Heart left ventricle (tissue), 16 donors: ENCODE measurements around the gene NBAS. TPM values are rescaled to one million over a fixed set of nuclear protein-coding genes. Genes with fewer than 3 reads are reported as not detected.

Experiments
- ATAC-seq, 4 donors: fragments of 200-7000 bp; cut with Tn5 transposase; one replicate each; pipeline ENCODE4 v1.9.1; 2020 to 2022; ENCODE audit warnings: moderate library complexity in 4 of 4, mild to moderate bottlenecking in 3 of 4, moderate number of reproducible peaks in 1 of 4
- DNase-seq, 5 donors: peaks; one replicate each; pipeline ENCODE4 v3.0.0-alpha.2; 2020
- H3K27ac ChIP-seq, 12 donors: fragments of 200-600 bp; sonication (generic) in 4 of 12; one replicate each; pipeline versions ENCODE4 v1.5.0 to v1.8.0; 2016 to 2022; ENCODE audit warnings: mild to moderate bottlenecking in 2 of 12
- H3K27me3 ChIP-seq, 9 donors: fragments of 200-600 bp; sonication (generic) in 2 of 9; one replicate each; pipeline versions ENCODE4 v1.5.1 to v1.8.0; 2016 to 2022; ENCODE audit warnings: mild to moderate bottlenecking in 3 of 9
- H3K36me3 ChIP-seq, 9 donors: fragments of 200-600 bp; sonication (generic) in 2 of 9; one replicate each; pipeline versions ENCODE4 v1.5.0 to v1.8.0; 2018 to 2022; ENCODE audit warnings: mild to moderate bottlenecking in 2 of 9
- H3K4me1 ChIP-seq, 12 donors: fragments of 200-600 bp; sonication (generic) in 4 of 12; one replicate each; pipeline versions ENCODE4 v1.5.0 to v1.8.0; 2016 to 2022; ENCODE audit warnings: mild to moderate bottlenecking in 3 of 12
- H3K4me3 ChIP-seq, 12 donors: fragments of 200-600 bp; sonication (generic) in 4 of 12; one replicate each; pipeline versions ENCODE4 v1.5.0 to v1.8.0; 2017 to 2022; ENCODE audit warnings: mild to moderate bottlenecking in 9 of 12, moderate library complexity in 4 of 12
- H3K9me3 ChIP-seq, 12 donors: fragments of 200-600 bp; sonication (generic) in 4 of 12; one replicate each; pipeline versions ENCODE4 v1.5.0 to v1.8.0; 2016 to 2022; ENCODE audit warnings: mild to moderate bottlenecking in 1 of 12
- POLR2A ChIP-seq, 2 donors: fragments of 450-650 bp; IDR thresholded peaks; one replicate each; pipeline ENCODE4 v1.6.1; 2017; ENCODE audit warnings: antibody characterized with exemption in 2 of 2, mild to moderate bottlenecking in 2 of 2, moderate library complexity in 2 of 2
- WGBS, 4 donors: extraction: QIAGEN DNeasy Blood & Tissue Kit in 2 of 4; methylation state at CpG; one replicate each; pipeline versions ENCODE4 v1.1.5 to v1.1.7; 2013 to 2018; 5-methylcytosine and 5-hydroxymethylcytosine counted together
- intact Hi-C, 10 donors: fragments of 100-400 bp; cut with DNase I; formaldehyde crosslinking; loops; one replicate each; pipeline versions ENCODE4 v1.11.1 to v1.14.2; 2022
- polyA plus RNA-seq, 2 donors: library from polyadenylated mRNA; stranded (reverse); fragments of 200-250 nt; gene quantifications; one replicate each; pipeline ENCODE4 v1.2.3, GENCODE V29; 2013
- total RNA-seq, 9 donors: library from RNA; depleted of rRNA in 2 of 9; stranded (reverse); fragments of >200 nt in 2 of 9; fragmentation: NEBNext Ultra II Directional in 3 of 9; extraction: Animal tissue kit (Norgen Biotek cat#: 25700) in 3 of 9; gene quantifications; one replicate each; pipeline versions ENCODE4 v1.1.0 to v1.2.4, GENCODE V29; 2016 to 2023
- TF ChIP-seq, protein P1 (sequence below), 12 donors: fragments of 200-600 bp; sonication (generic) in 4 of 12; IDR thresholded peaks; one replicate each; pipeline versions ENCODE4 v1.5.0 to v1.8.0; 2018 to 2022; ENCODE audit warnings: antibody characterized with exemption in 12 of 12, mild to moderate bottlenecking in 5 of 12
- donor health status: ischemic (EF 13 %, LVEDD 7.1; RV severe dilation, severe dysfunction).
- donor health status: healthy with polysubstance abuse.
- donor health status: DM: no; HTN: yes; CAD: no.
- donor health status: DM: no; HTN: no; CAD: no.
- donor health status: ischemic (EF 25% LVEDD 6.9; RV normal size, moderate dysfunction).
- donor health status: ischemic (EF 25% LVEDD 5.7; RV mildly dilated, moderate dysfunction).
- donor health status: healthy.
- donor health status: DM: yes; HTN: yes; CAD: no.
- donor health status: ischemic (EF 35%, LVEDD 5.7; RV mildly dilated, moderate dysfunction).
- donor health status: nonischemic (EF 11% LVEDD 7.7; RV severe dilation, severe dysfunction).
- donor health status: DM: yes; HTN: yes; CAD: no.
- donor health status: PGD.
- donor health status: ischemic (EF 29% LVEDD 5.4; RV normal size, mild dysfunction).
- donor health status: nonischemic (EF 23%, LVEDD 6.1; RV moderate dilation, normal function).

Gene NBAS
- total and polyA plus RNA-seq, 11 donors = 23.1 to 63.0 (median 50.5) TPM

DNA sequence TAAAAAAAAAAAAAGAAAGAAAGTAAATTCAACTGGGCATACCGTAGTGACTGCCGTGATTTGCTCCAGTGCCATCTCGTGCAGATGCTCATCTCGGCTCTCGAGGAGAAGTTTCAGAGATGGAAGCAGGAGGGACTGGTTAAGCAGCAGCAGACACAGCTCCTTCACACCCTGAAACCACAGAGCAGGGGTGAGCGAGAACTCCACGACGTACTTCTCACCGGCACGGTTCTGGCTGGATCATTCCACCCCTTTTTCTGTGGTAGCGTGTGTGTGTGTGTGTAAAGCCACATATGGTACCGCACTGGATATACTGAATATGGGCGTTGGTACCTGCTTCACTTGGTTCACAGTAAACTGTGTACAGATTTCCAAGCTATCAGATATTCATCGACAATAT, 382.2 kb downstream of the NBAS start:
- intact Hi-C loops = no loop called here
- no peak for ATAC-seq
- H3K27ac ChIP-seq = no peak overlapping the region
- TF ChIP-seq POLR2A (IDR thresholded peaks at IDR 0.05) = no peak
- TF ChIP-seq, protein P1, sequence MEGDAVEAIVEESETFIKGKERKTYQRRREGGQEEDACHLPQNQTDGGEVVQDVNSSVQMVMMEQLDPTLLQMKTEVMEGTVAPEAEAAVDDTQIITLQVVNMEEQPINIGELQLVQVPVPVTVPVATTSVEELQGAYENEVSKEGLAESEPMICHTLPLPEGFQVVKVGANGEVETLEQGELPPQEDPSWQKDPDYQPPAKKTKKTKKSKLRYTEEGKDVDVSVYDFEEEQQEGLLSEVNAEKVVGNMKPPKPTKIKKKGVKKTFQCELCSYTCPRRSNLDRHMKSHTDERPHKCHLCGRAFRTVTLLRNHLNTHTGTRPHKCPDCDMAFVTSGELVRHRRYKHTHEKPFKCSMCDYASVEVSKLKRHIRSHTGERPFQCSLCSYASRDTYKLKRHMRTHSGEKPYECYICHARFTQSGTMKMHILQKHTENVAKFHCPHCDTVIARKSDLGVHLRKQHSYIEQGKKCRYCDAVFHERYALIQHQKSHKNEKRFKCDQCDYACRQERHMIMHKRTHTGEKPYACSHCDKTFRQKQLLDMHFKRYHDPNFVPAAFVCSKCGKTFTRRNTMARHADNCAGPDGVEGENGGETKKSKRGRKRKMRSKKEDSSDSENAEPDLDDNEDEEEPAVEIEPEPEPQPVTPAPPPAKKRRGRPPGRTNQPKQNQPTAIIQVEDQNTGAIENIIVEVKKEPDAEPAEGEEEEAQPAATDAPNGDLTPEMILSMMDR (IDR thresholded peaks at IDR 0.05) = no peak
- no peaks in the 10 kb centered on the region for H3K4me1 ChIP-seq
- H3K4me3 ChIP-seq = no peak overlapping the region
- H3K36me3 ChIP-seq = peaks cover 0 to 41% (median 22%) of the 10 kb centered on the region in 9 donors
- 93 to 95% (median 94%) methylated on average over 14 of the region's 14 CpGs for WGBS, 4 donors
- no peaks in the 10 kb centered on the region for H3K27me3 ChIP-seq
- DNase-seq = no peak
- H3K9me3 ChIP-seq = no peaks in the 10 kb centered on the region

DNA sequence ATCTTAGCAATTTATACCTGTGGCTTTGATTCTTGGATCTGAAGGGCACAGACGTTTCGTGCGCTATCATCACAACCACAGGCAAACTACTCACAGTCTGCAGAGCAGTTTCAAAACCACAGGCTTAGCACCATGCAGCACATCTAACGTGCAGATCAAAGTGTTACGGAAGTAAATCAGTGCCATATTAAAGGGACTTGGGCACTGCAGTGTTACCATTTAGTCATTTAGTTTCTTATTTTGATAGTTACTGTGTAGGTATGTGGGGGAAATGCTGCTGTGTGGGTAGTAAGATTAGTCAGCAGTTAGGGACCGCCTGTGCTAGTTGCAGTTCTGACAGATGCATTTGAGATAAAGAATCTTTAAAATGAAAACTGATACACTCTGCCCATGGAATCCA, 384.0 kb downstream of the NBAS start:
- DNase-seq (no peak), ATAC-seq (no peak)
- Histone ChIP-seq H3K9me3 (no peaks in the 10 kb centered on the region), H3K27me3 (no peaks in the 10 kb centered on the region), H3K36me3 (peaks cover 0 to 37% (median 14%) of the 10 kb centered on the region in 9 donors), H3K4me3 (no peak overlapping the region), H3K27ac (no peak overlapping the region), H3K4me1 (no peaks in the 10 kb centered on the region)
- 89 to 94% (median 92%) methylated on average over 6 of the region's 6 CpGs for WGBS, 4 donors
- intact Hi-C loops = no loop called here
- TF ChIP-seq, protein P1 (IDR thresholded peaks at IDR 0.05) = no peak
- TF ChIP-seq POLR2A (IDR thresholded peaks at IDR 0.05) = no peak

DNA sequence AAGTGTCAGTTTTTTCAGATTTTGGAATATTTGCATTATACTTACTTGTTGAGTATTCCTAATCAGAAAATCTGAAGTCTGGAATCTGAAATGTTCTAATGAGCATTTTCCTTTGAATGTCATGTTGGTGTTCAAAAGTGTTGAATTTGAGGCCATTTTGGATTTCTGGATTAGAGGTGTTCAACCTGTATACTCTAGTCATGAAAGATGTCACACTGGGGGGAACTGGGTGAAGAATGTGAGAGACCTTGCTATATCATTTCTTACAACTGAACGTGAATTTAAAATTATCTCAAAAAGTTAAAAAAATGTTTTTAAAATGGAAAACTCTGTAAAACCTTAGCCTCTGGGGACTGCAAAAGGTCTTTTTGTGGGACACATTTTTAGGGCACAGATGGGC, 384.5 kb downstream of the NBAS start:
- 94 to 99% (median 96%) methylated on average over 1 of the region's 1 CpG for WGBS, 4 donors
- no peak for ATAC-seq
- no peak for DNase-seq
- intact Hi-C loops = no loop called here
- no peak overlapping the region for H3K4me3 ChIP-seq
- no peaks in the 10 kb centered on the region for H3K9me3 ChIP-seq
- H3K27me3 ChIP-seq = no peaks in the 10 kb centered on the region
- H3K27ac ChIP-seq = no peak overlapping the region
- H3K36me3 ChIP-seq = peaks cover 0 to 38% (median 10%) of the 10 kb centered on the region in 9 donors
- TF ChIP-seq, protein P1 (IDR thresholded peaks at IDR 0.05) = no peak
- no peak for TF ChIP-seq POLR2A (IDR thresholded peaks at IDR 0.05)
- no peaks in the 10 kb centered on the region for H3K4me1 ChIP-seq

DNA sequence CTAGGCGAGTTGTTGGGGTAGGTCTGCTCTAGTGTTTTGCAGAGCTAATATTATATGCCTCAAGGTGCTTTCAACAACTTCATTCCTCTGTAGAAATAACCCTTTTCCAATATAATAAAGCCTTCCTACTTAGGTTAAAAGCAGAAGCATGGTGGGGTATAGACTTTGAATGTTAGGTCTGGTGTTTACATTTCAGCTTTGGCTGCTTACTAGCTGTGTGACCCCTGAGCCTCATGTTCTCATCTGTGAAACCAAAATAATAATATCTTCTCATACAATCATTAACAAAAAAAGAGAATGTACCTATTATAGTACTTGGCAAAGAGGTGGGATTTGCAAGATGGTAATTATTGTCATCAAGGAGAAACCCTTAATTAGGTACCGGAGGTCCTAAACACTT, 386.6 kb downstream of the NBAS start:
- Histone ChIP-seq H3K4me1 (peaks cover 0 to 10% (median 0%) of the 10 kb centered on the region in 12 donors), H3K27me3 (no peaks in the 10 kb centered on the region), H3K27ac (no peak overlapping the region), H3K9me3 (no peaks in the 10 kb centered on the region), H3K4me3 (no peak overlapping the region), H3K36me3 (peaks cover 0 to 40% (median 10%) of the 10 kb centered on the region in 9 donors)
- no peak for ATAC-seq
- no peak for DNase-seq
- WGBS, 4 donors = 95 to 98% (median 98%) methylated on average over 2 of the region's 2 CpGs
- TF ChIP-seq POLR2A (IDR thresholded peaks at IDR 0.05) = no peak
- TF ChIP-seq, protein P1 (IDR thresholded peaks at IDR 0.05) = no peak
- intact Hi-C loops = no loop called here
